Panc1 (cell line): ENCODE measurements around the gene PUS1.
"Not testable (repeated sequence)": the region's sequence is repeated elsewhere in the genome, so short reads cannot be mapped to it uniquely, and the experiment has no call there.

Experiments
- CTCF ChIP-seq: fragments of 450-650 bp; IDR thresholded peaks from 2 replicates; pipeline ENCODE4 v1.5.1; 2017; ENCODE audit warnings: mild to moderate bottlenecking
- POLR2AphosphoS5 ChIP-seq: IDR thresholded peaks from 2 replicates; pipeline ENCODE4 v1.6.1; 2012; ENCODE audit warnings: mild to moderate bottlenecking, low read depth, low read length, moderate library complexity
- REST ChIP-seq, 2 experiments: IDR thresholded peaks; 2 replicates each; pipeline ENCODE4 v1.6.1; 2011 to 2012; ENCODE audit warnings: low read depth in 2 of 2, control low read depth in 1 of 2, low read length in 1 of 2, mild to moderate bottlenecking in 1 of 2, moderate library complexity in 1 of 2; ENCODE audit not compliant: insufficient read depth in 1 of 2
- SIN3A ChIP-seq: IDR thresholded peaks from 2 replicates; pipeline ENCODE4 v1.6.1; 2012; ENCODE audit warnings: low read depth, mild to moderate bottlenecking, low read length, moderate library complexity, borderline replicate concordance; ENCODE audit not compliant: insufficient read depth
- TCF7L2 ChIP-seq: IDR thresholded peaks from 2 replicates; pipeline ENCODE4 v1.6.1; 2011; ENCODE audit warnings: mild to moderate bottlenecking, low read depth, low read length, inconsistent platforms

DNA sequence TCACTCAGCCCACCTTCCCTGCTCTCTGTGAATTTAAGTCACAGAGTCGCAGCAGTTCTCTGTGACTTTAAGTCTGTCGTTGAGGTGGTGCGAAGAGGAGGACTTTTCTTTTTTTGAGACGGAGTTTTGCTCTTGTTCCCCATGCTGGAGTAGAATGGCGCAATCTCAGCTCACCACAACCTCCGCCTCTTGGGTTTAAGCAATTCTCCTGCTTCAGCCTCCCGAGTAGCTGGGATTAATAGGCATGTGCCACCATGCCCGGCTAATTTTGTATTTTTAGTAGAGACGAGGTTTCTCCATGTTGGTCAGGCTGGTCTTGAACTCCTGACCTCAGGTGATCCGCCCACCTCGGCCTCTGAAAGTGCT, 56.4 kb downstream of the PUS1 start:
- TF ChIP-seq CTCF; SIN3A; POLR2AphosphoS5; REST (IDR thresholded peaks at IDR 0.05; ENCODE audit: insufficient read depth in 1 of 2, low read depth in 2 of 2, low read length in 1 of 2); TCF7L2: not testable (repeated sequence)
